HG02623 (cell line): ENCODE measurements around the gene TRAF4.
"Not testable (repeated sequence)": the region's sequence is repeated elsewhere in the genome, so short reads cannot be mapped to it uniquely, and the experiment has no call there.

Experiments
- ATAC-seq: cut with Tn5 transposase; IDR thresholded peaks from one replicate; pipeline ENCODE4 v1.9.1; 2021; ENCODE audit warnings: moderate library complexity; ENCODE audit not compliant: unreplicated experiment

TRAF4 gene

DNA sequence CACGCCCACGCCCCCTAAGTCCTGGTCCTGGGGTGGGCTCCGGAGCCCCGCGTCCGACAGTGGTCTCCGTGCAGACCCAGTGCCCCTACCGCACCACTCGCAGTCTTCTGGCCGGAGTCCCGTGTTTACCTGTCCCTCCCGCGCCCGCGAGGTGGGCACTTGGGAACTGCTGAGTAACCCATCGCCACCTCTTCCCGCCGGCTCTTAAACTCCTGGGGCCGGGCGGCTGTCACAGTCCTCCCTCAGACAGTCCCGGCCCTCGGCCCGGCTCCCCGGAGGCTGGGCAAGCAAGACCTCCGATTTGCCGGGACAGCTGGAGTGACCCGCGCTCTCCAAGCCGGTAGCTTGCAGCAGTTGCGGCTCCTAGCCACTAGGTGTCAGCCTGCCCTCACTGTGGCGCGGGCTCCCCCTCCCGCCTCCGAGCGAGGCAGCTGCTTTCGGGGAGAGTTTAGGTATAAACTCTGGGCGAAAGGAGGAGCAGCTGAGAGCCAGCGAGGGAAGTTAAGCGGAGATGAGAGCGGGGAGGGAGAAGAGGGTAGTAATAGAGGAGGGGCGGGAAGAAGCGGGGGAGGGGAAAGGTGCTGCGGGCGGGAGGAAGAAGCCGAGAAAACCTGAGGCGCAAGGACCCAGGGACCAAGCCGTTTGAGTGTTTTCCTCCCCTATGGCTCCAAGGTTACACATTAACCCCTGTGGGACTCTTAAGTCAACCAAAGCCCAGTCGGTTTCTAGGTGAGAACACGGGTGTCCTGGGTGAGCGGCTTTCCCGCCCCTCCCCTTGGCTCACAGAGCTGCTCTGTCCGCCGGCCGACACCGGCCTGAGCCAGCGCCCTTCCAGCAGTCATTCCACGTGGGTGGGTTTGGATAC lies 17.0 kb upstream of the TRAF4 start:
- ATAC-seq = peak; percentile 37

DNA sequence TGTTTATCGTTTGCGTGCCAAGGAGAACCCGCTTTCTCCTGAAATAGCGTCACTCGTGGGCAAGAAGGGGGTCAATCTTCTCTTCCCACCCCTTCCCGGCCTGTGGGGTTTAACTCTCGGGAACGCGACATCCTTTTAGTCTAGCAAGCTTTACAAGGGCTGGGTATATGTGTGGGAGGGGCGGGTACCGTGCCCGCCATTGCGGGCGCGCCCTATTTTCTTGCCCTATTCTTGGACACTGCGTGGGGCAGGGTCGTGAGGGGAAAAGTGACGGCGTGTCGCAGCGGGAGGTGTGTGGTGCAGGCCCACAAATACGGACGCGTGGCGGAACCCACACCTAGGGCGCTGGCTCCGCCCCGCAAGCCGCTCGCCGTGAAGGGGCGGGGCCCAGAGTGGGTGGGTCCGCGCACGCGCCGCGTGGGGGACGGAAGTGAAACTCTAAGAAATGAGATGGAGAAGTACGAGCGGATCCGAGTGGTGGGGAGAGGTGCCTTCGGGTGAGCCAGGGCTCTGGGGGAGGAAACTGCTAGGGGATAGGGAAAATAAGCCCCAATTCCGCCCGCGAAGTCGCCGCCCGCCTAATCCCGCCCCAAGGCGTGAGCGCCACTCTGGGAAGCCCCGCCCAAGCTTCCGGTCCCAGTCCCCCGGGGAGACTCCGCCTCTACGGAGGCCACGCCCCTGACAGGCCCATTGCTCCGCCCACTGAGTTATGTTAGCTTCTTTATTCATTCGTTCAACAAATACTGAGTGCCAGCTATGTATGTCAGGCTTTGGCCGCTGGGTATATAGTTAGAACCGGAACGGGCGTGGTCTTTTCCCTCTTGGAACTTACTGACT lies 15.2 kb upstream of the TRAF4 start, which contains the start of gene NEK8:
Gene NEK8 (plus strand): TSS at position 425 of the 837 bp plus-strand sequence. CDS start 26 bp downstream, at position 451.
- peak; percentile 34 for ATAC-seq

DNA sequence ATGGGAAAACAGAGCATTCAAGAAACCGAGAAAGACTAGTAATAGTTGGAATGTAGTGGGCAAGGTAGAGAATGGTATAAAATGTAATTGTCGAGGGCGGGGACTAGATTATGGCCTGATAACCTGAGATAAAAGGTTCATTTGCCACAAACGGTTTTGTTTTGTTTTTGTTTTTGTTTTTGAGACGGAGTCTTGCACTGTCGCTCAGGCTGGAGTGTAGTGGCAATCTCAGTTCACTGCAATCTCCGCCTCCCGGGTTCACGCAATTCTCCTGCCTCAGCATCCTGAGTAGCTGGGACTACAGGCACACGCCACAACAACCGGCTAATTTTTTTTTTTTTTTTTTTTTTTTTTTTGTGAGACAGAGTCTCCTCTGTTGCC lies 13.9 kb upstream of the TRAF4 start:
- ATAC-seq = no peak

DNA sequence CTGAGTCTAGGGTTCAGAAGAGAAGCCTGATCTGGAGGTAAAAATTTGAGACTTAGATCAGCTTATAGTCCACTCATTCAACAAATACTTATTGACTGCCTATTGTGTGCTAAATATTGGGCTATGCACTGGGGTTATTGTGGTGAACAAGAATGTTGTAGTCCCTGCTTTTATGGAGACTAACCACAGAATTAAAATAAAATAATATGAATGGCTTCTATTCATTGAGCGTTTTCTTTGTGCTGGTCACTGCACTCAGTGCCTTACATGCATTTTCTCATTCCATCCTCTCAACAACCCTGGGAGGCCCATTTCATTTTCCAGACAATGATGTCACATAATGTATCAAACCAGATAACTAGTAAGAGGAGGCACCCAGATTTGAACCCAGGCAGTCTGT lies 10.5 kb upstream of the TRAF4 start:
- ATAC-seq = no peak

DNA sequence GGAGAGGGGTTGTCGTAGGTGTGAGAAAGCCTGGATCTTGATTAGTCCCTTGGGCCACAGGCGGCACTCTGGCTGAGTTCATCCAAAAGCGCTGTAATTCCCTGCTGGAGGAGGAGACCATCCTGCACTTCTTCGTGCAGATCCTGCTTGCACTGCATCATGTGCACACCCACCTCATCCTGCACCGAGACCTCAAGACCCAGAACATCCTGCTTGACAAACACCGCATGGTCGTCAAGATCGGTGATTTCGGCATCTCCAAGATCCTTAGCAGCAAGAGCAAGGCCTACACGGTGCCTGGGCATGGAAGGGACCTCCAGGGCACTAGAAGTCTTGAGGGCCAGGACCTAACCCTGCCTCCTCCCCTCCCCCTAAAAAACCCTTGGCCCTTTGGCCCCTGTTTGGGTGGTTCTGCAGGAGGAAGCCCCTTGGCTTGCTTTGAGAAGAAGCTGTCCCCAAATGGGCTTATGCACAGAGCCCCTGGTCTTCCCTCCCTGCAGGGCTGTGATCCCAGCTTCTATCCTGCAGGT lies 9.0 kb upstream of the TRAF4 start:
- ATAC-seq = no peak

DNA sequence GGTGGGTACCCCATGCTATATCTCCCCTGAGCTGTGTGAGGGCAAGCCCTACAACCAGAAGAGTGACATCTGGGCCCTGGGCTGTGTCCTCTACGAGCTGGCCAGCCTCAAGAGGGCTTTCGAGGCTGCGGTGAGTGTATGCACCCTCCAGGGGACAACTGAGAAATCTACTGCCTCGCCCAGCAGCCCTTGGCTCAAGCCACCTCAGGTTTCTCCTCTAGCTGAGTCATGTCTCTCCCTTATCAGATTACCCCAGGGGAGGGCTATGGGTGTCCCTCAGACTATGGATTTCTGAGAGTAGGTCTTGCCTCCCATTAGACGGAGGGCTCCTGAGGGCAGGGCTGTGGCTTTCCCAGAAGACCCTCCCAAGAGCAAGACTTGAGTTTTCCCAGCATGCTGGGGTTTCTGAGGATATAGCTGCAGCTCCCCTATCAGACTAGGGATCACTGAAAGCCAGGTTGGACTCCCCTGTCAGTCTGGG lies 8.5 kb upstream of the TRAF4 start:
- no peak for ATAC-seq

DNA sequence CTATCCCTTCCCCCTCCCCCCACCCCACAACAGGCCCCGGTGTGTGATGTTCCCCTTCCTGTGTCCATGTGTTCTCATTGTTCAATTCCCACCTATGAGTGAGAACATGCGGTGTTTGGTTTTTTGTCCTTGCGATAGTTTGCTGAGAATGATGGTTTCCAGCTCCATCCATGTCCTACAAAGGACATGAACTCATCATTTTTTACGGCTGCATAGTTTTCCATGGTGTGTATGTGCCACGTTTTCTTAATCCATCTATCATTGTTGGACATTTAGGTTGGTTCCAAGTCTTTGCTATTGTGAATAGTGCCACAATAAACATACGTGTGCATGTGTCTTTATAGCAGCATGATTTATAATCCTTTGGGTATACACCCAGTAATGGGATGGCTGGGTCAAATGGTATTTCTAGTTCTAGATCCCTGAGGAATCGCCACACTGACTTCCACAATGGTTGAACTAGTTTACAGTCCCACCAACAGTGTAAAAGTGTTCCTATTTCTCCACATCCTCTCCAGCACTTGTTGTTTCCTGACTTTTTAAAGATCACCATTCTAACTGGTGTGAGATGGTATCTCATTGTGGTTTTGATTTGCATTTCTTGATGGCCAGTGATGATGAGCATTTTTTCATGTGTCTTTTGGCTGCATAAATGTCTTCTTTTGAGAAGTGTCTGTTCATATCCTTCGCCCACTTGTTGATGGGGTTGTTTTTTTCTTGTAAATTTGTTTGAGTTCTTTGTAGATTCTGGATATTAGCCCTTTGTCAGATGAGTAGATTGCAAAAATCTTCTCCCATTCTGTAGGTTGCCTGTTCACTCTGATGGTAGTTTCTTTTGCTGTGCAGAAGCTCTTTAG lies 7.7 kb upstream of the TRAF4 start:
- not testable (repeated sequence) for ATAC-seq

DNA sequence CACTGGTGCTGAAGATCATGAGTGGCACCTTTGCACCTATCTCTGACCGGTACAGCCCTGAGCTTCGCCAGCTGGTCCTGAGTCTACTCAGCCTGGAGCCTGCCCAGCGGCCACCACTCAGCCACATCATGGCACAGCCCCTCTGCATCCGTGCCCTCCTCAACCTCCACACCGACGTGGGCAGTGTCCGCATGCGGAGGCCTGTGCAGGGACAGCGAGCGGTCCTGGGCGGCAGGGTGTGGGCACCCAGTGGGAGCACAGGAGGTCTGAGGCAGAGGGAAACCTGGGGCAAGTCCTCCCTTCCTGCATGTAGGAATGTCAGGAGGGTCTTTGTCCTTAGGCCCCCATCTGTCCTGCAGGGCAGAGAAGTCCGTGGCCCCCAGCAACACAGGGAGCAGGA lies 6.5 kb upstream of the TRAF4 start:
- ATAC-seq = no peak

DNA sequence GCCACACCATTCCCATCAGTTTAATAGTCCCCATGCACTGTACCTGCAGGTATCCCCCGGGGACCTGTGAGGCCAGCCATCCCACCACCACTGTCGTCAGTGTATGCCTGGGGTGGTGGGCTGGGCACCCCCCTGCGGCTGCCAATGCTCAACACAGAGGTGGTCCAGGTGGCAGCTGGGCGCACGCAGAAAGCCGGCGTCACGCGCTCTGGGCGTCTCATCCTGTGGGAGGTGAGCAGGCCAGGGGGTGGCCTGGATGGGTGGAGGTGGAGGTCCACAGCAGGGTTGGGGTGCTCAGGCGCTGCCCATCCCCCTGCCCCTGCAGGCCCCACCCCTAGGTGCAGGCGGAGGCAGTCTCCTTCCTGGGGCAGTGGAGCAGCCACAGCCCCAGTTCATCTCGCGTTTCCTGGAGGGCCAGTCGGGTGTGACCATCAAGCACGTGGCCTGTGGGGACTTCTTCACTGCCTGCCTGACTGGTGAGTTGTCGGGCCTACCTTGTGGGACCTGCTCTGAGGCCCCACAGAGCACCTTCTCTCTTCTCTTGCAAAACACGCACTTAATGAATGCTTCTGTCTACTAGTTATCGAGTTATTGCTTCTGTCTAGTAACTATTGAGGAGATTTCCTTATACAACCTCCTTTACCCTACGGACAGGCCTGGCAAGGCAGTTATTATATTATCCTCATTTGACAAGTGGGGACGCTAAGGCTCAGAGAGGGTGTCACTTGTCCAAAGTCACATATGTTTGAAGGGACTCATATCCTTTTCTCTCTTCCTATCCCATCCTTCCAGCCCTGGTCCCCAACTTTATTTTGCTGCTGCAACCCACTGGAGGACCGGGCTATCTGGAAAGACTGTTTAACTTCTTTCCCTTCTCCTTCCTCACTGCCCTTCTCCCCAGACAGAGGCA lies 5.8 kb upstream of the TRAF4 start:
- peak; percentile 59 for ATAC-seq

DNA sequence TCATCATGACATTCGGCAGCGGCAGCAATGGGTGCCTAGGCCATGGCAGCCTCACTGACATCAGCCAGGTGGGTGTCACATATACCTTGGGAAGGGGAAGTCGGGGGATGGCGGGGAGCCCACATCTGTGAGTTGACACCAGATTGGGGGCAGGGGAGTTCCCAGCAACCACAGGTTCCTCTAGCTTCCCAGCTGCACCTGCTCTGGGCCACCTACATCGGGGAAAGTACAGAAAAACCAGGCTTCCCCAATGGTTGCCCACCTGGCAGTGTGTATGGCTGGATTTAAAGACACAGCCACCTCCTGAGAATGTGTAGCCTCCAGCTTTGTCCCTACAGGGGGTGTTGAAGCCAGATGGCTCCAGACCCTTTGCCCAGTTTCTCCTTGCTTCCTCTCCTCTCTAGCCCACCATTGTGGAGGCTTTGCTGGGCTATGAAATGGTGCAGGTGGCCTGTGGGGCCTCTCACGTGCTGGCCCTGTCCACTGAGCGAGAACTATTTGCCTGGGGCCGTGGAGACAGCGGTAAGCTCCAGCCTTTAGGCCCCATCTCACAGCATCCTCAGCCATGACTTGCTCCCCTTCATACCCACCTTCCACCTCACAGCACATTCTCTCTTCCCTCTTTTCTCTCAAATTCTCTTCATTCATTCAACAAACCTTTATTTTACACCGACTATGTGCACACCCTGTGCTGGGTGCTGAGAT lies 5.0 kb upstream of the TRAF4 start:
- ATAC-seq = no peak

DNA sequence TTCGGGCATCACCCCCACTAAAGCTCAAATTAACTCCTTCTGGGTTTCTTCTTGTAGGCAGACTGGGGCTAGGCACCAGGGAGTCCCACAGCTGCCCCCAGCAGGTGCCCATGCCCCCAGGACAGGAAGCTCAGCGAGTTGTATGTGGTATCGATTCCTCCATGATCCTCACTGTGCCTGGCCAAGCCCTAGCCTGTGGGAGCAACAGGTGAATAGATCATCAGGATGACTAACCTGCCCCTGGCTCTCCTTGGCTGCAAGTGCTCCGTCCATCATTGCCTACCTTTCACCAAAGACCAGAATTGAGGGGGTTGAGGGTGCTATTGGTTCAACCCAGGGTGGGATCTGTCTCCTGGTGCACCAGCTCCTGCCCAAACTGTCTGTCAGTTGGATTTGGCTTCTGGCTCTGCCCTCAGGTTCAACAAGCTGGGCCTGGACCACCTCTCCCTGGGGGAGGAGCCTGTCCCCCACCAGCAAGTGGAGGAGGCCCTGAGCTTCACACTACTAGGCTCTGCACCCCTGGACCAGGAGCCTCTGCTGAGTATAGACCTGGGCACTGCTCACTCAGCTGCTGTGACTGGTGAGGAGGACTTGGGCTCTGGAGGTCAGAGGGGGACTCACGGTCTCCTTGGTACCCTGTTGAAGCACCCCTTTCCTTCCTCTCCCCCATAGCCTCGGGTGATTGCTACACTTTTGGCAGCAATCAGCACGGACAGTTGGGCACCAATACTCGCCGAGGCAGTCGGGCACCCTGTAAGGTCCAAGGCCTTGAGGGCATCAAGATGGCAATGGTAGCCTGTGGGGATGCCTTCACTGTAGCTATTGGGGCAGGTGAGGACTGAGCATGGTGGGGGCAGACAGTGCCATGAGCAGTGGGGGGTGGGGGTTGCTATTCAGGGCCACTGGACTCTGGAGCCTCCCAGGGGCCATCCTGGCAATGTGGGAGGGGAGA lies 3.1 kb upstream of the TRAF4 start:
- ATAC-seq = no peak

DNA sequence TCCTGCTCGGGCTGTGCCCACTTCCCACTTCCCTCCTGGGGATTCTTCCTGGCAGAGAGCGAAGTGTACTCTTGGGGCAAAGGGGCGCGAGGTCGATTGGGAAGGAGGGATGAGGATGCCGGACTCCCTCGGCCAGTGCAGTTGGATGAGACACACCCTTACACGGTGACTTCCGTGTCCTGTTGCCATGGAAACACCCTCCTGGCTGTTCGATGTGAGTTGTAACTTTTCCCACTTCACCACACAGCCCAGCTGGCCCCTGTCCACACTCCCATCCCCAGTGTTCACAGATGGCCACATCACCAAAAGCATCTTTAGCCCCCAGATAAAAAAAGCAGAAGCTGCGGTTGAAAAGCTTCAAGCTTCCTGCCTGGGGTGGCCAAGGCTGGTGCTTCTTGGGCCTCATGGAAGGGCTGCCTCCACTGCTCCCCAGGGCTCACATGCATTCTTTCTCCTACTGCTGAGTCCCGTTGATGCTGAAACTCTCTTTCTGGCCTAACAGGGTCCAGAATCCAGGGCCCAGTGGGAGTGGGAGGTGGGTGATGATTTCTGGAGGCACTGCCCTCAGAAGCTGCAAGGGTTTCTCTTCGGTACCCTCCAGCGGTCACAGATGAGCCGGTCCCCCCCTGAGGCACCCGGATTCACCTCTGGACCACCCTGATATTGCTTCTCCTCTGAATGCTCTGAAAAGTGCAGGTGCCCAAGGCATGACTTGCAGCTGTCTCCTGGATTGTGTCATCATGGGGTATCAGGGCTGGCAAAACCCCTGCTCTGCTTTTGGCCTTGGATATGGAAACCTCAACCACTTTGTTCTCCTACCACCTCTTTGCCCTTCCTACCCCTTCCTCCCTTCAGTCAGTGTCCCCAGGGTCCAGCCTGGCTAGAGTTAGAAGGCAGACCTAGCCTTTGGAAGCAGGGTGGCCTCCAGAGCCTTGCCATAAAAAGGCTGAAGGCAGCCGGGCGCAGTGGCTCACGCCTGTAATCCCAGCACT lies 2.2 kb upstream of the TRAF4 start:
- no peak for ATAC-seq

DNA sequence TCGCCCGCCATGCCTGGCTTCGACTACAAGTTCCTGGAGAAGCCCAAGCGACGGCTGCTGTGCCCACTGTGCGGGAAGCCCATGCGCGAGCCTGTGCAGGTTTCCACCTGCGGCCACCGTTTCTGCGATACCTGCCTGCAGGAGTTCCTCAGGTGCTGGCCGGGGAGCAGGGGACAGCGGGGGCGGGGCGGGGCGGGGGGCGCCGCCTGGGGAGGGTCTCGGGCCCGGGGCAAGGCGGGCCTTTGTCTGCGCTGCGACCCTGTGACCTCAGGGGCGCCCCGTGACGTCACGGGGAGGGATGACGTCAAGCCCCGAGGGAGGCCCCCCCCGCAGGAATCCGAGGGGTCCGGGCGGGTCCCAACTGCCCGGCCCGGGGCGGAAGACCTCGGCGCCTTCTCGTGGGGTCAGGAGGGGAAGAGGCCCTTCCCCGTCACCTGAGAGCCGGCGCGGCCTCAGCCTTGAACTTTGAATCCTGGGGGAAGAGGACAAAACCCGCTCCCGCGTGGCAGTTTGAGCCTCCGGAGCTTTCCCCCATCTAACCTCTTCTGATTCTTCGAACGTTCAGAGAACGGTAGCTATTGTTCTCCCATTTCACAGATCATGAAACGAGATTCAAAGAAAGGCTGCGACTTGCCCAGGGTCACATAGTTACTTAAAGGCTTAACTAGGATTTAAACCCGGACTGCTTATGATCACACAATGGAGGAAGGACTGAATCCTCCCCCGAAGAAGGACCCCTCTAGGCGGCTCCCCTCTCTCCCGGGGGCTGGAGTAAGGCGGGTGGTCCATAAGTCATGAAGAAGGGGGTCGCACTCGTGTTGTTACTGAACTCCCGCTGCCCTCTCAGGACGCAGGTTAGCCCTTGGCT lies 527 bp downstream of the TRAF4 start:
- ATAC-seq = peak; percentile 17

DNA sequence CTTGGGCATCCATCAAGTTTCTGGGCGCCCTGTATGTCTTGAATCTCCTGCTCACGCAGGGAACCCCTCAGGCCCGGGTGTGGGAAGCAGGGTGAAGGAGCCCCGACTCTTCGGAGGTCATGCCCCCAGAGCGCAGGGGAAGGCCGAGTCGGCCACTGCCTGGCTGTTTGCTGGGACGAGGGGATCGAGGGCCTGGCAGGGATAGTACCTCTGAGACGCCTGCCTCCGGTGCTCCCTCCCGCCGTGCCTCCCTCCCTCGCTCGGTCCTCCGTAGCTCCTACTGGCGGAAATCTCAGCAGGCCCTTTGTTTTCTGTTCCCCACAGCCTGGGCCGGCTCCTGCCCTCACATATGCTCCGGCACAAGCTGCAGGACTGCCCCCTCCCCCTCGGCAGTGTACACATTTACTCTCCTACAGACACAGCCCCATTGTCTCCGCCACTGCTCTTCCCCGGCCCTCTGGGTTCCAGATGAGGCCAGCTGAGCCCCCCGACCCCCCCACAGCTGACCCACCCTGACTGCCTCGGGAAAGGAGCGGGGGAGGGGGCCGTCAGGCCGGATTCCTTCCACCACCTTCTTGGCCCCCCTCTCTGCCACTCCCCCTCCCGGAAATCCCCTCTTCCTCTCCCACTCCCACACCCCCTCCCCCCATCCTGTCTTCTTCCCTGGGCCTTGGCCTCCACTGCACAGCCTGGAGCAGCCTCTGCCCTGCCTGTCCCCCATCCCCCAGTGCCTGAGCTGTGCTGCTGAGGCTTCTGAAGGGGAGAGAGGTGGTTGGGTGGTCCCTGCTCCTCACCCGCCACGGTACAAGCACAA lies 1.4 kb downstream of the TRAF4 start:
- ATAC-seq = no peak
